Measurements from ENCODE around the gene SWSAP1.
"Not testable (repeated sequence)": the region's sequence is repeated elsewhere in the genome, so short reads cannot be mapped to it uniquely, and the experiment has no call there.

SWSAP1 gene, protein sequence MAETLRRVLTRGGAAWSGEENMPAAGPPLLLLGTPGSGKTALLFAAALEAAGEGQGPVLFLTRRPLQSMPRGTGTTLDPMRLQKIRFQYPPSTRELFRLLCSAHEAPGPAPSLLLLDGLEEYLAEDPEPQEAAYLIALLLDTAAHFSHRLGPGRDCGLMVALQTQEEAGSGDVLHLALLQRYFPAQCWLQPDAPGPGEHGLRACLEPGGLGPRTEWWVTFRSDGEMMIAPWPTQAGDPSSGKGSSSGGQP

GRCh38 chr19:11374433-11375142, at the start of gene SWSAP1:
SWSAP1 (plus strand) TSS chr19:11374666; CDS start chr19:11374681, 15 bp downstream.
- DNase-seq (ENCODE audit: low spot score) = peak; percentile 99

DNA sequence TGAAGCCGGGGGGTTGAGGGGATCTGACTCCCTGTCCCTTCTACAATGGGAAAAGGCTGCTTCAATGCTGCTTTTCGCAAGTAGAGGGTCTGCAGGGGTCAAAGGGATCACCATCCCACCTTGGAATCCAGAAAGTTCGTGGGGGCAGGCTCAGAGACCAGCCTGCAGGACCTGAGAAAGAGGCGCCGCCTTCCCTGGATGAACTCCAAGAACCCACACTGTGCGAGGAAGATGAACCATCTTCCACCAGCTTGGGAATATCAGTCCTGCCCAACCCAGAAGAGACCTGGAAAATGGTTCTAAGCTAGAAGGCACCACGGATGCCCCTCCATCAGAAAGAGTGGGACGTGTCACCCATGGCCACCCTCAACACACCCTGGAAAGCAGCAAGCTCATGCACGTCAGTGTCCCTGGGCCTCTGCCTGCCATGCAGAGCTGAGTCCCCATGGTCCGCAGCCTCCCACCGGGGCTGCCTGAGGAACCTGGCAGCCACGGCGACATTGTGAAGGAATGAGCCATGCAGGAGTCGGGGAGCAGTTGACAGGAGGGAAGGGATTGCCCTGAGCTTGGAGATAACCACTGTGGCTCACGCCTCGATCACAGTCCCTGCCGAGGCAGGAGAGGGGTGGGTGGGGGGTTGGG, 49.6 kb upstream of the SWSAP1 start:
- DNase-seq (ENCODE audit: low spot score) = no peak

DNA sequence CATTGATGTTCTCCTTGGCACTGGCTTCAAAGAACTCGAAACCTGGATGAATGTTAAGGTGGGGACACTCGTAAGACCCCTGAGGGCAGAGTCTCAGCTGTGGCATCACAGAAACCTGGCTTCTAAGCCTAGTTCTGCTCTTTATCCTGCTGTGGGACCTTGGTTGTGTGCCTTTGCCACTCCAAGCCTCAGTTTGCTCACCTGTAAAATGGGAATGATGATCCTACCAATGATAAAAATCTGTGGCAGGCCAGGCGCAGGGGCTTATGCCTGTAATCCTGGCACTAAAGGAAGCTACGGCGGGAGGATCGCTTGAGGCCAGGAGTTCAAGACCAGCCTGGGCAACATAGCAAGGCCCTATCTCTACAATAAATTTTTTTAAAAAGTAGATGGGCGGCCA, 48.9 kb upstream of the SWSAP1 start:
- DNase-seq (ENCODE audit: low spot score) = no peak

DNA sequence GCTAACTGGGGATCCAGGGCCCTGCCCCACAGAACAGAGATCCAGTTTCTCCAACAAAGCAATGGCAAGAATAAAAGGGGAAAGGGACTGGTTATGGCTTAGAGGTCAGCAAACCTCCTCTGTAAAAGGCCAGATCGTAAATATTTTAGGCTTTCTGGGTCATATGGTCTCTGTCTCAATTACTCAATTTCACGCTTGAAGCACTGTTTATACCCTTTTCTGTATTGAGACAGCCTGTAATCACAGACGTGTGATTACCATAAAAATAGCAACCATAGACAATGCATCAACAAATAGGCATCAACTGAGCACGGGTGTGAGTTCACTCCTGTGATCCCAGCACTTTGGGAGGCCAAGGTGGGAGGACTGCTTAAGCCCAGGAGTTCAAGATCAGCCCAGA, 44.3 kb upstream of the SWSAP1 start:
- no peak for DNase-seq (ENCODE audit: low spot score)

DNA sequence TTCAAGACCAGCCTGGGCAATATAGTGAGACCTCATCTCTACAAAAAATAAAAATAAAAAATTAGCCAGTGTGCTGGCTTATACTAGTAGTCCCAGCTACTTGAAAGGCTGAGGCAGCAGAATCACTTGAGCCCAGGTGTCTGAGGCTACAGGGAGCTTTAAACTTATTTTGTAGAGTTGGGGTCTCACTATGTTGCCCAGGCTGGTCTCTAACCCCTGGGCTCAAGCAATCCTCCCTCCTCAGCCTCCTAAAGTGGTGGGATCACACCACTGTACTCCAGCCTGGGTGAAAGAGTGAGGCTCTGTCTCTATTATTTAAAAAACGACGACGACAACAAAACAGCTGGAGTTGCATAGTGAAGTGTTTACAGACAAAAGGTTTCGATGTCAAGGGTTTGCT, 43.0 kb upstream of the SWSAP1 start:
- no peak for DNase-seq (ENCODE audit: low spot score)

DNA sequence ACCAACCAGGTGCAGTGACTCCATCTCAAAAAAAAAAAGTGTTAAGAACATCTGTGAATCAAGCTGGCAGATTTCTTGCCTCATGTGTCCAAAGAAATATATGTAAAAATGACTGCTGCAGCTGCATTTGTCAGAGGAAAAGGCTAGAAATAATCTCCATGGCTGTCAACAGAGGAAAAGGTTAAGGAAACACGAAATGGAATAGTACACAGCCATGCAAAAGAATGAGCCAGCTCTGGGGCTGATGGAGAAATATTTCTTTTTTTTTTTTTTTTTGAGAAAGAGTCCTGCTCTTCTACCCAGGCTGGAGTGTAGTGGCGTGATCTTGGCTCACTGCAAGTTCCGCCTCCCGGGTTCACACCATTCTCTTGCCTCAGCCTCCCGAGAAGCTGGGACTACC, 41.6 kb upstream of the SWSAP1 start:
- no peak for DNase-seq (ENCODE audit: low spot score)

GRCh38 chr19:11333838-11334237, 40.6 kb upstream of the SWSAP1 start:
- not testable (repeated sequence) for DNase-seq (ENCODE audit: low spot score)

DNA sequence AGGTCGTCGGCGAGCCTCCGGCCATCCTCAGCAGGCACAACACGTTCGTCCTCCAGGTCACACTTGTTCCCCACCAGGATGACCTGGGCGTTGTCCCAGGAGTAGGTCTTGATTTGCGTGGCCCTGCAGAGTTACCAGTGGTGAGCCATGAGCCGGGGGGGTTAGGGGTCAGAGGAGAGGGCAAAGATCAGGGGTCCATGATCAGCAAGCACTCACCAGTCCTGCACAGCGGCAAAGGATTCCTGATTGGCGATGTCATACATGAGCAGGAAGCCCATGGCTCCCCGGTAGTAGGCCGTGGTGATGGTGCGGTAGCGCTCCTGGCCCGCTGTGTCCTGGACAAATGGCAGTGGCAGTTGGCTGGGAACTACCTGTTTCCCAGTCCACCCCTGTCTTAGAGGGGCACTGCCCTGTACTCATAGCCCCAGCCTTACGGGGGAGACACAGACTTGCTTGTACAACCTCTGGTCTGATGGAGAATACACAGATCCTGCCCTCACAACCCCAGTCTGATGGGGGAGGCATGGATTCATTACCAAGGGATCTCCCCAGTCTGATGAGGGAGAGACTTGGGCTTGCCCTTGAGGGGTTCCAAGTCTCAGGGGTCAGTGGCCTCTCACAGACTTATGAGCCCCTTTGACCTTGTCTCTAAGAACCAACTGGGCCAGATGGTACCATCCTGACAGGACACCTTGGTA, 38.9 kb upstream of the SWSAP1 start:
- DNase-seq (ENCODE audit: low spot score) = no peak

GRCh38 chr19:11337080-11337479, 37.4 kb upstream of the SWSAP1 start:
- DNase-seq (ENCODE audit: low spot score) = no peak

DNA sequence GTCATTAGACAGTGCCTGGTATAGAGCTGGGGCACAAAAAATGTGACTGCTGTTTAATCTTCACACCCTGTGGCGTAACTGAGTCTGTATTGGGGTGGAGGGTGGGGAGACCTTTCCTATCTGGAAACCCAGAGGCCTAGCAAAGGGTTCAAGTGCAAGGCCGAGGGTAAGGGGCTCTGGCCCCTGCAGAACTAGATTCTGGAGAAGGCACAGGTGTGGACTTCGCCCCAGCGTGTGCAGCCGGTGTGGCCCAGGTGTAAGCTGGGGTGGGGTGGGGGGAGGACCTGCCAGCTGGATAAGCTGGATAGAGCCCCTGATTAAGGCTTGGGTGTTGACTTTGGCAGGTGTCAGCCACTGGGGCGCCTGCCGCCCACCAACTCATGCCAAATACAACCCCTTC, 36.3 kb upstream of the SWSAP1 start:
- no peak for DNase-seq (ENCODE audit: low spot score)

- DNase-seq (ENCODE audit: low spot score) = no peak
These were observed 35.8 kb upstream of the SWSAP1 start for GRCh38 chr19:11338569-11339253.

DNA sequence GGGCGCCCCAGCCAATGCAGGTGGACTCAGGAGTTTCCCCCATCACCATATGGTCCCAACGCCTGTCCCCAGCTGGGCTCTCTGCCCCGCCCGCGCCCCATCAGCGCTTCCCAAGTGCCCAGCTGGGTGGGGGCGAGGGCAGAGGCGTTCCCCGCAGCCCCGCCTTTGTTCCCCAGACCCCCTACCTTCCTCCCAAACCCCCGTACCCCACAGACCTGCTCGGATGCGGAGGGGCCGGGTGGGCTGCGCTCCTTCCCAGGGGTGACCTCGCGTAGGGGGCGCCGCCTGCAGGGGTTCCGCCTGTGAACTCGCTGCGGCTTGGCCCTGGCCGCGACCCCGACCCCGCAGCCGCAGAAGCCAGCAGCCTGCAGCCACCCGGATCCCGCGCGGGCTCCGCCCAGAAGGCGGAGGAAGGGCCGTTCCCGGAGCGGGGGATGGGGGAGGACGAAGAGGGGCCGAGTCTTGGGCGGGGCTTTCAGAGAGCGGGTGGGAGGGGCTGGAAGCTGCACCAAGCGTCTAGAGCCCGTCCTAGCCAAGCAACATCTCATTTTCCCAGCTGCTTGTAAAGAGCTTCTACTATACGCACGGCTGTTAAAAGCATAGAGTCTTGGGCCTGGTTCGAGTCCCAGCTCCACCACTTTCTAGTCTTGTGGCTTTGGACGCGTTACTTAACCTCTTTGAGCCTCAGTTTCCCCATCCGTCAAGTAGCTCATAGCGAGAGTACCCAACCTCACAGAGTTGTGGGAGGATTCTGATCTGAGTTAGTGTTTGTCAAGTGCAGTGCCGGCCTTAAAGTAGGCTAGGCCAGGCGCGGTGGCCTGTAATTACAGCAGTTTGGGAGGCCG, 35.0 kb upstream of the SWSAP1 start, which contains the start of gene RAB3D:
Gene RAB3D (minus strand): TSS at position 404 of the 845 bp plus-strand sequence. CDS start 2,258 bp downstream, outside the sequence.
- DNase-seq (ENCODE audit: low spot score) = peak; percentile 93

DNA sequence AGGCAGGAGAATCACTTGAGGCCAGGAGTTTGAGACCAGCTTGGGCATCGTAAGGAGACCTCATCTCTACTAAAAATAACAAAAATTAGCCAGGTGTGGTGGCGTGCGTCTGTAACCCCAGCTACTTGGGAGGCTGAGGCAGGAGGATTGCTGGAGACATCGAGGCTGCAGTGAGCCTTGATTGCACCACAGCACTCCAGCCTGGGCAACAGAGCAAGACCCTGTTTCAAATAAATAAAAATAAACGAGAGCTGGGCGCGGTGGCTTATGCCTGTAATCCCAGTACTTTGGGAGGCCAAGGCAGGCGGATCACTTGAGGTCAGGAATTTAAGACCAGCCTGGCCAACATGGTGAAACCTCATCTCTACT, 34.4 kb upstream of the SWSAP1 start:
- not testable (repeated sequence) for DNase-seq (ENCODE audit: low spot score)

DNA sequence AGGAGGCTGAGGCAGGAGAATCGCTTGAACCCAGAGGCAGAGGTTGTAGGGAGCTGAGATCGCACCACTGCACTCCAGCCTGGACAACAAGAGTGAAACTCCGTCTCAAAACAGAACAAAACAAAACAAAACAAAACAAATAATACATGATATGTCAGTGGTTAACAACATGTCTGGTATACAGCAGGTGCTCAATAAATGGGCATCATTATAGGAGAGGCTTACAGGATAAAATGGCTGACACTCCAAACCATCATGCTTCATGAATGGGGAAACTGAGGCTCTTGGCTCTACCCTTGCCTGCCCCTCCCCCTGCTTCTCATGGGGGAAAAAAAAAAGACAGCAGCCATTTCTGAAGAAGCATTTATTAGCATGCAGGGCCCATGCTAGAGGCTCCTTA, 32.0 kb upstream of the SWSAP1 start:
- no peak for DNase-seq (ENCODE audit: low spot score)

DNA sequence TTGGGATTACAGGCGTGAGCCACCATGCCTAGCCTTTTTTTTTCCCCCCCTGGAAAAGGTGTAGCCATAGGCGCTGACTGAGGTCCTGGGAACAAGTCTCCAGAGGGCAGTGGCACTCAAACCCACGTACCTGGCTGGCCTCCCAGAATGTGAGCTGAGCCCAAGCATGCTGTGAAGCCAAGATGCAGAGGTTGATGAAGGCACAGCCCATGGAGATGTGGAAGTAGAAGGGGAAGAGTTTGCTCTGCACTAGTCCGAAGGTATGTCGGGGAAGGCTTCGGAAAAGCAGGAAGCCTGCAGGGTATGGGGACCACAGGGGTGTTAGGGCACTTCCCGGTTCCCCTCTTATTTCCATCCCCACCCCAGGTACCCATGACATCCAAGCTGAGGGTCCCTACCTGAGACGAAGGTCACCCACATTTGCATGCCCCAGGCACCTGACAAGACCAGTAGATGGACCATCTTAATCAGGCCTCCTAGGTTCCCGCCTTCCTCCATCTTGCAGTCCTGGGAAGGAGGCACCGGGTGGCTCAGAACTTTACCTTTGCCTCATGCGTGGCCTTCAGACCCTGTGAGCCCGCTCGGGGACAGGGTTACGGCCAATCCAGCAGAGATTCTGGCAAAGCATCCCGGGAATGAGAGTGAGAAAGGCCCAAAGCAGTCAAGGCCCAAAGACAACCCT, 29.2 kb upstream of the SWSAP1 start:
- no peak for DNase-seq (ENCODE audit: low spot score)

- peak; percentile 98 for DNase-seq (ENCODE audit: low spot score)
These were observed 28.1 kb upstream of the SWSAP1 start, which contains the start of the genes CCDC159 and TMEM205 for GRCh38 chr19:11346104-11346940. CCDC159 (plus strand) TSS chr19:11346519; CDS start chr19:11346607, 88 bp downstream. TMEM205 (minus strand) TSS chr19:11346268; CDS start chr19:11345619, 649 bp downstream.

GRCh38 chr19:11347546-11348039, 26.9 kb upstream of the SWSAP1 start:
- no peak for DNase-seq (ENCODE audit: low spot score)

DNA sequence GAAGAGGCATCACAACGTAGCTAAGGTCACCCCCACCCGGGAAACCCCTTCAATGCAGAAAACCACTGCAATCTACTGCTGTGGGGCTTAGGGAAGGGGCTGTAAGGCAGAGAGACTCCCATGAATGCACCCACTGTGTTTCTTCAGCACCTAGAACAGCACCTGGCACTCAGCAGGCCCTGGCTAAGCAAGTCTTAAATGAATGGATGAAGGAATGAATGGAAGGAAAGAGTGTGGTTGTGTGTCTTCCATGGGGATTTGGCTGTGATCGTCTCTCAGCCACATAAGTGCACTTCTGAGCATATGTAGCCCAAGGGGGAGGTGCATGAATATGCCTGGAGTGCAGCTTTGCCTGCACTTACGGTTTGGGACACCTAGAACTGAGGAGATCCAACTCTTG, 25.3 kb upstream of the SWSAP1 start:
- DNase-seq (ENCODE audit: low spot score) = no peak

GRCh38 chr19:11354102-11354501, 20.4 kb upstream of the SWSAP1 start:
- DNase-seq (ENCODE audit: low spot score) = not testable (repeated sequence)

Data from germinal center (tissue), 1 donor.